ENCODE results near the gene HIP1R. TPM values are rescaled to one million over a fixed set of nuclear protein-coding genes. Genes with fewer than 3 reads are reported as not detected.

HIP1R gene
- total RNA-seq, 1 donor from 2014 or later: 86.5 TPM

- TF ChIP-seq, protein P1, sequence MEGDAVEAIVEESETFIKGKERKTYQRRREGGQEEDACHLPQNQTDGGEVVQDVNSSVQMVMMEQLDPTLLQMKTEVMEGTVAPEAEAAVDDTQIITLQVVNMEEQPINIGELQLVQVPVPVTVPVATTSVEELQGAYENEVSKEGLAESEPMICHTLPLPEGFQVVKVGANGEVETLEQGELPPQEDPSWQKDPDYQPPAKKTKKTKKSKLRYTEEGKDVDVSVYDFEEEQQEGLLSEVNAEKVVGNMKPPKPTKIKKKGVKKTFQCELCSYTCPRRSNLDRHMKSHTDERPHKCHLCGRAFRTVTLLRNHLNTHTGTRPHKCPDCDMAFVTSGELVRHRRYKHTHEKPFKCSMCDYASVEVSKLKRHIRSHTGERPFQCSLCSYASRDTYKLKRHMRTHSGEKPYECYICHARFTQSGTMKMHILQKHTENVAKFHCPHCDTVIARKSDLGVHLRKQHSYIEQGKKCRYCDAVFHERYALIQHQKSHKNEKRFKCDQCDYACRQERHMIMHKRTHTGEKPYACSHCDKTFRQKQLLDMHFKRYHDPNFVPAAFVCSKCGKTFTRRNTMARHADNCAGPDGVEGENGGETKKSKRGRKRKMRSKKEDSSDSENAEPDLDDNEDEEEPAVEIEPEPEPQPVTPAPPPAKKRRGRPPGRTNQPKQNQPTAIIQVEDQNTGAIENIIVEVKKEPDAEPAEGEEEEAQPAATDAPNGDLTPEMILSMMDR (IDR thresholded peaks at IDR 0.05; ENCODE audit: insufficient read depth, low read length, poor library complexity, severe bottlenecking): no peak
- Histone ChIP-seq H3K27me3 (ENCODE audit: control insufficient read depth, insufficient read depth, low read length) (no peaks in the 10 kb centered on the region), H3K36me3 (ENCODE audit: control insufficient read depth, insufficient read depth, low read length) (peaks cover 1% of the 10 kb centered on the region), H3K4me3 (ENCODE audit: low read depth, low read length) (no peak overlapping the region)
- DNase-seq (ENCODE audit: low read depth): no peak
These were observed 26.3 kb downstream of the HIP1R start for GRCh38 chr12:122861587-122861970.

GRCh38 chr12:122862110-122862634, 26.9 kb downstream of the HIP1R start:
- H3K36me3 ChIP-seq (ENCODE audit: control insufficient read depth, insufficient read depth, low read length): peaks cover 1% of the 10 kb centered on the region
- DNase-seq (ENCODE audit: low read depth): no peak
- TF ChIP-seq, protein P1 (IDR thresholded peaks at IDR 0.05; ENCODE audit: insufficient read depth, low read length, poor library complexity, severe bottlenecking): no peak
- no peaks in the 10 kb centered on the region for H3K27me3 ChIP-seq (ENCODE audit: control insufficient read depth, insufficient read depth, low read length)
- H3K4me3 ChIP-seq (ENCODE audit: low read depth, low read length): no peak overlapping the region

DNA sequence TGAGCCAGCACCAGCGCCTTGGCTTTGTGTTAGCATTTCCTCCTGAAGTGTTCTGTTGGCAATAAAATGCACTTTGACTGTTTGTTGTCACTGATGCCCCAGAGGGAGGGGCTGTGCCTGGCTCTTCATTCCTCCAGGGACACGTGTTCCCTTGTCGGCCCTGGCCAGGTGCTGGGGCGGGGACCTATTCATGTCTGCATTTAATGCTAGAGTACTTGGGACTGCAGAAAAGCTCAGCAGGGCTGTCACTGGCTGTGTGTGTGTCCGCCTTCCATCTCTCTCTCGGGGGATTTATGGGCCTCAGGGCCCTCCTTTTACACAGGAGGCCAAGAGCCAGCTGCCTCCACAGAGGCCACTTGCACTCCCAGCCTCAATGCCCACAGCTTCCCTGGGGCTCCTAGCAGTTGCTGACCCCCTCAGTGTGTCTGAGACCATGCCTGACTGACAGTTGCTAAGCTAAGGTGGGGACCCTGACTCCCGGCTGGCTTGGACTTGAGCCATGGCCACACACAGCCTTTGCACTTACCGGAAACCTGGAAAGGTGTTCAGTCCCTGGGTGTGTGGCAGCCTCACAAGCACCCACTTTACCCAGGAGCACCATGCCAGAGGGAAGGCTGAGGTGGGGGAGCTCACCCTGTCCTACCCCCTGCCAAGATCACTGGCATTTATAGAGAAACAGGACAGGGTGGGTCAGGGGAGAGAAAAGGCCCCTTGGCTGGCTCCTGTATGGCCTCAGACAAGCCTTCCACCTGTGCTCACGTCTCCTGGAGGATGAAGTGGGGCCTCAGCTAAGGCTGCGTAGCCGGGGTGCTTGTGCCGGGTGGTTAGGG, 27.8 kb downstream of the HIP1R start:
- H3K27me3 ChIP-seq (ENCODE audit: control insufficient read depth, insufficient read depth, low read length): no peaks in the 10 kb centered on the region
- DNase-seq (ENCODE audit: low read depth): no peak
- H3K36me3 ChIP-seq (ENCODE audit: control insufficient read depth, insufficient read depth, low read length): peaks cover 4% of the 10 kb centered on the region
- no peak overlapping the region for H3K4me3 ChIP-seq (ENCODE audit: low read depth, low read length)
- TF ChIP-seq, protein P1 (IDR thresholded peaks at IDR 0.05; ENCODE audit: insufficient read depth, low read length, poor library complexity, severe bottlenecking): no peak

GRCh38 chr12:122864894-122865253, 29.6 kb downstream of the HIP1R start:
- TF ChIP-seq, protein P1 (IDR thresholded peaks at IDR 0.05; ENCODE audit: insufficient read depth, low read length, poor library complexity, severe bottlenecking): no peak
- Histone ChIP-seq H3K4me3 (ENCODE audit: low read depth, low read length) (no peak overlapping the region), H3K36me3 (ENCODE audit: control insufficient read depth, insufficient read depth, low read length) (peaks cover 4% of the 10 kb centered on the region)

DNA sequence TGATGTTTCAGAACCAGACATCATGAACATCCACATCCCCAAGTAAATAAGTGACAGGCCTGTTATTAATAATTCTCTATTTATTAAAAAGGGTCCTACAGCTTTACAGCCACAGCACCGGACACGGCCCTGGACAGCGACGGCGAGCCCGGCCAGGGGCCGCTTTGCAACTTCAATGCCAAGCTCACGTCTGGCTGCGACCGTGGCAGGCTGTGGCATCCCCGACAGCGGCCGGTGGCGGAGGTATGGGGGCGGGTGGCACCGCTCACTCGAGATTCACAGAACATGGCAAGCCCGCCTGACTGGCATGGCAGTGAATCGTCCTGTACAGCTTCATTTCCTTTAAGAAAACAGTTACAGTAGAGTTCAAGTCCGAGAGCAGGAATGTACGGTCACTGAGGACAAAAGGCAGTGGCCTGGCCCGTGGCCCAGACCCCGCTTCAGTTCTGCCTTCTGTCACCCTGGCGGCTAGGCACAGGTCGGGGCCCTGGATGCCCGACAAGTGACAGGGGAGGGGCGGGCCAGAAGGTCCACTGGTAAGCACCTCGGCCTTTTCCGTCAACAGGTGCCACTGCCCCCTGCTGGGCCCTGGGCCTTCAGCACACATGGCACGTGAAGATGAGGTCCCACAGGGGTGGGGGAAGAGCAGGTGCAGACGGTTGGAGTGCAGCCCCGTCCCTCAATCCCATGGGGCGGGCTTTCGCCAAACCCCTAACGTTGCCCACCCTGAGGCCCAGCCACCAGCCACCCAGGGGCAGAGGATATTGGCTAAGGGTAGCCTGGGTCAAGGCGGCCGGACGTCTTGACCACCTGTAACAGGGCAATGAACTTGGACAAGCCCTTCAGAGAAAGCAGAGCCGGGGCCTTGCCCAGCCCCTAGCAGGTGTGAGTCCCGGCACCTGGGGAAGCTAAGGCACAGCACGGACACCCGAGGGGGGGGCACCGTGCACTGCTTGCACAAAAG, 30.3 kb downstream of the HIP1R start:
- H3K36me3 ChIP-seq (ENCODE audit: control insufficient read depth, insufficient read depth, low read length): peaks cover 4% of the 10 kb centered on the region
- DNase-seq (ENCODE audit: low read depth): no peak
- TF ChIP-seq, protein P1 (IDR thresholded peaks at IDR 0.05; ENCODE audit: insufficient read depth, low read length, poor library complexity, severe bottlenecking): peak; percentile 68

More at GRCh38 chr12:122864894-122865253, 29.6 kb downstream of the HIP1R start:
- H3K27me3 ChIP-seq (ENCODE audit: control insufficient read depth, insufficient read depth, low read length): no peaks in the 10 kb centered on the region
- no peak for DNase-seq (ENCODE audit: low read depth)

More for the DNA sequence above, 30.3 kb downstream of the HIP1R start:
- Histone ChIP-seq H3K4me3 (ENCODE audit: low read depth, low read length) (no peak overlapping the region), H3K27me3 (ENCODE audit: control insufficient read depth, insufficient read depth, low read length) (no peaks in the 10 kb centered on the region)
